Measurements from ENCODE around the gene TUBGCP6.

Gene TUBGCP6

DNA sequence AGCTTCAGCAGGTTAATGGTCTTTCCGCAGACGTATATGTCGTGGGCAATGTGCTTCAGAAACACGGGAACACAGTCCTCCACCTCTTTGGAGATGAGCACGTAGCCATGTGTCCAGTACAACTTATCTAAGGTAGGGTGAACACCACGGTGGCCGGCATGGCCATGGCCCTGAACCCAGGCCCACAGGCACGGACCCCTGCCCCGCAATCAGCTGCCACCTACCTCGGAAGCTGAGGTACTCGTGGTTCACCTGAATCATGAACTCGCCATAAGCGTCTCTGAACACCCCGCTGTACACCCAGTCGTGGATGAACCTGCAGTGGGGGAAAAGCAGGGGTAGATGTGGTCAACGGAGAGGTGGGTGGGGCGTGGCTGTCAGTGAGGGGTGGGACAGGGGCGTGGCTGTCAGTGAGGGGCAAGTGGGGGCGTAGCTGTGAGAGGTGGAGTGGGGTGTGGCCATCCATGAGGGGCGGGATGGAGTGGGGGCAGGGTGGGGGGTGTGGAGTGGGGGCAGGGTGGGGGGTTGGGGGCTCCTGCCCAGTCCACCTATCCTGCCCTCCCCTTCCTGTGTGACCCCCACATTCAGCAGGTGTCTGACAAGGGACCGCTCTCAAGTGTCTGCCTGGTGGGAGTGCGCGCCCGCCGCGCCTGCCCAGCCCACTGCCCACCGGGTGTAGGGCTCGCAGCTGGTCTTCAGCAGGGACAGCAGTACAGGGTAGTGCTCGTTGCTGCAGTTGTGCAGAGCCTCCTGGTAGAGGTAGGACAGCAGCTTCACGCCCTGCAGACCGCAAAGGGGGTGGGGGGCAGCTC, 18.6 kb downstream of the TUBGCP6 start:
- DNase-seq (ENCODE audit: low read depth), result no peak

DNA sequence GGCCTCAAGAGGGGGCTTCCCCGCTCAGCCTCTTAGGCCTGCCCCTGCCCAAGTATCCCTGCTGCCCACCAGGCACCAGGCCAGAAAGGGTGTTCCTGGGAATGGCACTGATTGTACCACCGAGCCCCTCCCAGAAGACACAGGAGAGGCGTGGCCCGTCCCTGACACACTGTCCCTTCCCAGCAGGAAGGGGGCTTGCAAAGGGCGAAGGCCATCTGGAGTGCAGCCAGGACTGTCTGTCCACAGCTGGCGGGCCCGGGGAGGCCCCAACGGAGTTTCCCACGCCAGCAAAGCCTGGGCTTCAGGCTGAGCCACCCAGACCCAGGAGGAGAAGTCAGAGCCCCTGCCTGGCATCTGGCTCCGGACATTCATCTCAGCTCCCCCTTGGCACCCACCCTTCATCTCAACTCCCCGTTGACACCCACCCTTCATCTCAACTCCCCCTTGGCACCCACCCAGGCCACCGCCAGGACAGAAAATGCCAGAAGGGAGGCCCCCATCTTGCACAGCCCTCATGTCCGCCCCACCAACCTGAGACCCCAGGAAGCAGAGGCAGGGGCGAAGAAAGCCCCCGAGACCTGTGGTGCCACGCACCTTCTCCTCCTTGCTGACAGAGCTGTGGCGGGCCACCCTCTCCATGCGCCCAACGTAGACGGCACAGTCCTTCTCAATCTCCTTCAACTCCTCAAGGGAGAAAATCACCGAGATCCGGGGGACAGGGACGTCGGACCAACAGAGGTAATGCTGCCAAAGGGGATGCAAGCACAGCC, 19.4 kb downstream of the TUBGCP6 start:
- no peak for DNase-seq (ENCODE audit: low read depth)

DNA sequence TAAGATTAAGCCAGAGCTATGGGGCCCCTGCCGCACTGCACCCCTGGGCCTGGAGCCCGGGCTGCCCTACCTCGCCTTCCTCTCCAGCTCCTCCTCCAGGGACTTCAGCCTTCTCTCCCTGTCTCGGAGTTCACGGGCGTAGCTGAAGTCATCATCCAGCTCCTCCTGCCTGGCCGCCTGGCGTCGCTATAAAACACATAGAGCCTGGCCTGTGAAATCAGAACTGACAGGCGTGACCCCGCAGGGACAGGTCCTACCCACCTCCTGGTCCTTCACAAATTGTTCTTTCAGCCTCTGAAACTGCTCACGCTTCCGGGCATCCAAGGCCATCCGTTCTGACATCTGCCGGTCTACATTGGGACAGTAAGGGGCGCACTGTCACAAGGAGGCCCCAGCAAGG, 20.8 kb downstream of the TUBGCP6 start:
- DNase-seq (ENCODE audit: low read depth), result no peak

- DNase-seq (ENCODE audit: low read depth), result no peak
These were observed 22.3 kb downstream of the TUBGCP6 start for GRCh38 chr22:50222508-50222907.

GRCh38 chr22:50221410-50222300, 23.2 kb downstream of the TUBGCP6 start:
- no peak for DNase-seq (ENCODE audit: low read depth)

DNA sequence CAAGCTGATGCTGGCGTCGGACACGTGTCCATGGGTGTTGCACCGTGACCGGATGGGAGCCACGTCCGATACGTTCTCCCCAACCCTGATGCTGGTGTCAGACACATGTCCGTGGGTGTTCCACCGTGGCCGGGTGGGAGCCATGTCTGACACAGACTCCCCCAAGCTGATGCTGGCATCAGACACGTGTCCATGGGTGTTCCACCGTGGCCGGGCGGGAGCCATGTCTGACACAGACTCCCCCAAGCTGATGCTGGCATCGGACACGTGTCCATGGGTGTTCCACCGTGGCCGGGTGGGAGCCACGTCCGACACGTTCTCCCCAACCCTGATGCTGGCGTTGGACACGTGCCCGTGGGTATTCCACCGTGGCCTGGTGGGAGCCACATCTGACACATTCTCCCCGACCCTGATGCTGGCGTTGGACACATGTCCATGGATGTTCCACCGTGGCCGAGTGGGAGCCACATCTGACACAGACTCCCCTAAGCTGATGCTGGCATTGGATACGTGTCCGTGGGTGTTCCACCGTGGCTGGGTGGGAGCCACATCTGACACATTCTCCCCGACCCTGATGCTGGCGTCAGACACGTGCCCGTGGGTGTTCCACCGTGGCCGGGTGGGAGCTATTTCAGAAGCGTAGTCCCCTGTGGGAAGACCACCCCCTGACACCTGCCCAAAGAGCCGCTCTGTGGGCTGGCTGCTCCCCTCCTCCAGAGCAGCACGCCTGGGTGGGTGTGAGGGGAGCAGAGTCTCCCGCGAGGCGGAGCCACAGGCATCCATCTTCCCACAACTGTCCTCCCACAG, 24.0 kb downstream of the TUBGCP6 start:
- no peak for DNase-seq (ENCODE audit: low read depth)

DNA sequence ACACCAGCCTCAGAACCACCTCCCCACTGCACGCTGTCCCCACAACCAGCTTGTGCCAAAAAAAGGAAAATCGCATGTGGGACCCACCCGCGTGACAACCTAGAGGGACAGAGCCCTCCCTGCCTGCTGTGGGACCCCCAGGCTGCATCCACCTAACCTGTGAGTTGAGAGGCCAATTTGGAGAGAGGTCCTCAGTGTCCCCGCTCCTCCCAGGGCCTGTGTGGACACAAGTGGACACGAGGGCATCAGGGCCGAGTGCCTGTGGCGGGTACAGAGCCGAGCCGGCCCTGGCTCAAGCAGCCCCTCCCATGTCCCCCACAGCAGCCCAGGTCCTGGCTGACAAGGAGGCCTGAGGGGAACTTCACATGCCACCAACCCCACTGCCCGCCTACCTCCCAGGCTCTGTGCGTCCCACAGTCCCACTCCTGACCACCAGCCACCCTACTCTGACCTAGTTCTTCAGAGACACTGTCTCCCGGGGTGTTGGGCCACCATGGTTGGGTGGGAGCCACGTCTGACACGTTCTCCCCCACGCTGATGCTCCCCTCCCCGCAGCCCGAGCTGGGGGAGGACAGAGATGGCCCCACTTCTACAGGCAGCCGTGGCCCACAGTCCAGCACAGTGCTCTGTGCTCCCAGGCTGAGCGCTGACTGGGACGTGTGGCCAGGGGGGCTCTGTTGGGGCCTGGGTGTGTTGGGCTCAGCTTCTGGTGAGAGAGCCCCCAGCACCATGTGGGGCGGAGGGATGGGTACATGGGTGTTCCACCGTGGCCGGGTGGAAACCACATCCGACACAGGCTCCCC, 24.8 kb downstream of the TUBGCP6 start:
- no peak for DNase-seq (ENCODE audit: low read depth)

- no peak for DNase-seq (ENCODE audit: low read depth)
These were observed 25.7 kb downstream of the TUBGCP6 start for GRCh38 chr22:50218996-50219727.

GRCh38 chr22:50218153-50218995, 26.4 kb downstream of the TUBGCP6 start:
- DNase-seq (ENCODE audit: low read depth), result no peak

- no peak for DNase-seq (ENCODE audit: low read depth)
These were observed 27.2 kb downstream of the TUBGCP6 start for GRCh38 chr22:50217543-50218152.

GRCh38 chr22:50216684-50217520, 27.9 kb downstream of the TUBGCP6 start:
- DNase-seq (ENCODE audit: low read depth), result no peak

GRCh38 chr22:50216055-50216683, 28.7 kb downstream of the TUBGCP6 start:
- DNase-seq (ENCODE audit: low read depth), result no peak

GRCh38 chr22:50215297-50216054, 29.3 kb downstream of the TUBGCP6 start:
- no peak for DNase-seq (ENCODE audit: low read depth)

DNA sequence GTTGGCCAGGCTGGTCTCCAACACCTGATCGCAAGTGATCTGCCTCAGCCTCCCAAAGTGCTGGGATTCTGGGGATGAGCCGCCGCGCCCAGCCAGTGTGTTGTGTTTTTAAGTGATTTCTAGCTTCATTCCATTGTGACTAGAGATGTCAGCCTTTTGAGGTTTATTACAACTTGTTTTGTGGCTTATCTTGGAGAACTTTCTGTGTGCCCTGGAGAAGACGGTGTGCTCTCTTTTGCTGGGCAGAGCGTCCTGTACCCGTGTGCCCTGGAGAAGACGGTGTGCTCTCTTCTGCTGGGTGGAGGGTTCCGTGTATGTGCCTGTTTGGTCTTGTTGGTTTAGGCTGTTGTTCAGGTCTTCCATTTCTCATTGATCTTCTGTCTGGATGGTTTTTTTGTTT, 31.6 kb downstream of the TUBGCP6 start:
- DNase-seq (ENCODE audit: low read depth), result no peak

GRCh38 chr22:50211147-50211546, 33.7 kb downstream of the TUBGCP6 start:
- DNase-seq (ENCODE audit: low read depth), result no peak

- no peak for DNase-seq (ENCODE audit: low read depth)
These were observed 34.3 kb downstream of the TUBGCP6 start for GRCh38 chr22:50210378-50211139.
